GM12878 (cell line): ENCODE data around the gene NADSYN1. TPM values are rescaled to one million over a fixed set of nuclear protein-coding genes. Genes with fewer than 3 reads are reported as not detected.

Experiments
- DPF2 ChIP-seq: fragments of 450-650 bp; IDR thresholded peaks from 2 replicates; pipeline ENCODE4 v1.6.1; 2017; ENCODE audit warnings: mild to moderate bottlenecking
- EED ChIP-seq: sonication (generic); IDR thresholded peaks from 2 replicates; pipeline ENCODE4 v1.6.1; 2016; ENCODE audit warnings: antibody characterized with exemption, low read depth
- HDGF ChIP-seq: fragments of 450-650 bp; IDR thresholded peaks from 2 replicates; pipeline ENCODE4 v1.6.1; 2016; ENCODE audit warnings: antibody characterized with exemption
- LARP7 ChIP-seq: fragments of 450-650 bp; IDR thresholded peaks from 2 replicates; pipeline ENCODE4 v1.6.1; 2017; ENCODE audit warnings: mild to moderate bottlenecking
- MEF2B ChIP-seq: fragments of 450-650 bp; IDR thresholded peaks from 2 replicates; pipeline ENCODE4 v1.6.1; 2018; ENCODE audit warnings: mild to moderate bottlenecking, moderate library complexity; ENCODE audit not compliant: partially characterized antibody, poor library complexity, severe bottlenecking
- NFXL1 ChIP-seq: fragments of 450-650 bp; IDR thresholded peaks from 2 replicates; pipeline ENCODE4 v1.6.1; 2017; ENCODE audit warnings: antibody characterized with exemption, mild to moderate bottlenecking, borderline replicate concordance
- PML ChIP-seq: IDR thresholded peaks from 2 replicates; pipeline ENCODE4 v1.6.1; 2012; ENCODE audit warnings: low read length, inconsistent platforms
- RB1 ChIP-seq: fragments of 450-650 bp; formaldehyde crosslinking; IDR thresholded peaks from 2 replicates; pipeline ENCODE4 v1.6.1; 2017; ENCODE audit warnings: mild to moderate bottlenecking, borderline replicate concordance
- STAT3 ChIP-seq: IDR thresholded peaks from 2 replicates; pipeline ENCODE4 v1.6.1; 2011; ENCODE audit warnings: low read depth, low read length, improper control_type of control experiment
- polyA plus RNA-seq, 11 experiments: library from polyadenylated mRNA; depleted of rRNA in 4 of 11; unstranded in 6 of 11; stranded (reverse) in 5 of 11; fragments of >200 nt; fragmentation: Nextera tagmentation in 4 of 11; fragmentation: Illumina TruSeq in 1 of 11; extraction: Ambion mirVana in 4 of 11; extraction: Trizol in 1 of 11; gene quantifications; 1 replicate in 1 of 11; 2 replicates in 10 of 11; pipeline versions ENCODE4 v1.2.1 to v1.2.3, GENCODE V29; 2011 to 2016; ENCODE audit warnings: inconsistent platforms in 2 of 11, missing spikeins in 2 of 11, low read depth in 1 of 11
- total RNA-seq, 4 experiments: library from RNA; depleted of rRNA in 3 of 4; stranded (reverse); fragments of >200 nt in 3 of 4; fragmentation: Illumina TruSeq in 1 of 4; extraction: Trizol in 1 of 4; gene quantifications; 2 replicates each; pipeline versions ENCODE4 v1.2.1 to v1.2.3, GENCODE V29; 2013 to 2021
- TF ChIP-seq, protein P1 (sequence below): fragments of 450-650 bp; IDR thresholded peaks from 2 replicates; pipeline ENCODE4 v1.6.1; 2016; ENCODE audit warnings: mild to moderate bottlenecking, moderate library complexity, borderline replicate concordance
- TF ChIP-seq, protein P2 (sequence below): IDR thresholded peaks from 2 replicates; pipeline ENCODE4 v1.6.1; 2012; ENCODE audit warnings: improper control_type of control experiment, low read depth, low read length; ENCODE audit not compliant: insufficient replicate concordance
- TF ChIP-seq, protein P3 (sequence below): IDR thresholded peaks from 2 replicates; pipeline ENCODE4 v1.6.1; 2012; ENCODE audit warnings: low read depth, low read length, improper control_type of control experiment
- TF ChIP-seq, protein P4 (sequence below): fragments of 450-650 bp; IDR thresholded peaks from 2 replicates; pipeline ENCODE4 v1.6.1; 2017; ENCODE audit warnings: borderline replicate concordance
- TF ChIP-seq, protein P5 (sequence below): IDR thresholded peaks from 2 replicates; pipeline ENCODE4 v1.6.1; 2012; ENCODE audit warnings: low read depth, low read length, improper control_type of control experiment
- TF ChIP-seq, protein P6 (sequence below): IDR thresholded peaks from 2 replicates; pipeline ENCODE4 v1.6.1; 2011; ENCODE audit warnings: low read depth, mild to moderate bottlenecking, low read length, moderate library complexity, borderline replicate concordance; ENCODE audit errors: extremely low read depth

Gene NADSYN1
- total and polyA plus RNA-seq, 10 of the 15 experiments (the other 5 are each of a cell fraction or from before 2014, with no cell fraction given), result 12.2 to 90.2 (median 69.5) TPM

DNA sequence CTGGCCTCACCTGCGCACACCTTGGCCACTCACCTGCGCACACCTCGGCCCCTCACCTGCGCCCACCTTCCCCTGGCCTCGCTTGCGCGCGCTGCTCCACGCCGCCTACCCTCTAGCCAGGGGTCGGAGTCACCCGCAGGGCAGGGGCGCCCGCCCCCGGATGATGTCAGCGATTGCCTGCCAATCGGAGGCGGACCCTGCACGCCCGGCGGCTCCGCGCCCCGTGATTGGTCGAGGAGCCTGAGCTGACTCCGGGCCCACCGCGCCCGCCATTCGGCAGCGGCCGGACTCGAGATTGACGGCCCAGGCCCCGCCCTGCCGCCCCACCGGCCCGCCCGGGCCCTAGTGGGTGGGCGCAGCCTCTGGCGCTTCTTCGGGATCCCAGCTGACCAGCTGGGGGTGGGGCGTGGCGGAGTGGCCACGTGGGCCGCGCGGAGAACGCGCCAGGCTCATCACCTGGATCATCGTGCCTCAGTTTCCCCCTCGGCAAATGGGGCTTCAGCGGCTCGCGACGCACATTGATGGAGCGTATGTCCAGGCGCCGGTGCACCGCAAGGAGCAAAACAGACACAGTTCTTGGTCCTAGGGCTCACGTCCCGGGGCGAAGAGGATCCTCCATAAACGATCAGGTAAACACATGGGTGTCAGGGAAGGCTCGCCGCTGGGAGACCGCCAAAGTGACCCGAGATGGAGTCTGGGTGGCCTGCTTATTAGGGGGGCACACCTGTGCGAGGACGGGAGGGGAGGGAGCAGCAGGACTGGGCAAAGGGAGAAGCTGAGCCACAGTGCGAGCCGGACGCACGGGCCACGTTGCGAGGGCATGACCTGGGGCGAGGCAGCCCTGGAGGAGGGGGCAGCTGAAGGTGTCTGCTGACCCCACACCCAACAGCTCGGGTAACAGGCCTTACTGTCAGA lies 4.5 kb upstream of the NADSYN1 start, which contains the start of gene DHCR7 (continued):
- TF ChIP-seq, protein P1, sequence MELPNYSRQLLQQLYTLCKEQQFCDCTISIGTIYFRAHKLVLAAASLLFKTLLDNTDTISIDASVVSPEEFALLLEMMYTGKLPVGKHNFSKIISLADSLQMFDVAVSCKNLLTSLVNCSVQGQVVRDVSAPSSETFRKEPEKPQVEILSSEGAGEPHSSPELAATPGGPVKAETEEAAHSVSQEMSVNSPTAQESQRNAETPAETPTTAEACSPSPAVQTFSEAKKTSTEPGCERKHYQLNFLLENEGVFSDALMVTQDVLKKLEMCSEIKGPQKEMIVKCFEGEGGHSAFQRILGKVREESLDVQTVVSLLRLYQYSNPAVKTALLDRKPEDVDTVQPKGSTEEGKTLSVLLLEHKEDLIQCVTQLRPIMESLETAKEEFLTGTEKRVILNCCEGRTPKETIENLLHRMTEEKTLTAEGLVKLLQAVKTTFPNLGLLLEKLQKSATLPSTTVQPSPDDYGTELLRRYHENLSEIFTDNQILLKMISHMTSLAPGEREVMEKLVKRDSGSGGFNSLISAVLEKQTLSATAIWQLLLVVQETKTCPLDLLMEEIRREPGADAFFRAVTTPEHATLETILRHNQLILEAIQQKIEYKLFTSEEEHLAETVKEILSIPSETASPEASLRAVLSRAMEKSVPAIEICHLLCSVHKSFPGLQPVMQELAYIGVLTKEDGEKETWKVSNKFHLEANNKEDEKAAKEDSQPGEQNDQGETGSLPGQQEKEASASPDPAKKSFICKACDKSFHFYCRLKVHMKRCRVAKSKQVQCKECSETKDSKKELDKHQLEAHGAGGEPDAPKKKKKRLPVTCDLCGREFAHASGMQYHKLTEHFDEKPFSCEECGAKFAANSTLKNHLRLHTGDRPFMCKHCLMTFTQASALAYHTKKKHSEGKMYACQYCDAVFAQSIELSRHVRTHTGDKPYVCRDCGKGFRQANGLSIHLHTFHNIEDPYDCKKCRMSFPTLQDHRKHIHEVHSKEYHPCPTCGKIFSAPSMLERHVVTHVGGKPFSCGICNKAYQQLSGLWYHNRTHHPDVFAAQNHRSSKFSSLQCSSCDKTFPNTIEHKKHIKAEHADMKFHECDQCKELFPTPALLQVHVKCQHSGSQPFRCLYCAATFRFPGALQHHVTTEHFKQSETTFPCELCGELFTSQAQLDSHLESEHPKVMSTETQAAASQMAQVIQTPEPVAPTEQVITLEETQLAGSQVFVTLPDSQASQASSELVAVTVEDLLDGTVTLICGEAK, result no peak
- TF ChIP-seq EED (no peak), PML (no peak), STAT3 (no peak), NFXL1 (no peak), DPF2 (peak; percentile 98), MEF2B (peak; percentile 20), LARP7 (peak; percentile 69; the same call in 1 of the 2 replicates), HDGF (peak; percentile 31; the same call in 1 of the 2 replicates), RB1 (no peak)
- TF ChIP-seq, protein P2, sequence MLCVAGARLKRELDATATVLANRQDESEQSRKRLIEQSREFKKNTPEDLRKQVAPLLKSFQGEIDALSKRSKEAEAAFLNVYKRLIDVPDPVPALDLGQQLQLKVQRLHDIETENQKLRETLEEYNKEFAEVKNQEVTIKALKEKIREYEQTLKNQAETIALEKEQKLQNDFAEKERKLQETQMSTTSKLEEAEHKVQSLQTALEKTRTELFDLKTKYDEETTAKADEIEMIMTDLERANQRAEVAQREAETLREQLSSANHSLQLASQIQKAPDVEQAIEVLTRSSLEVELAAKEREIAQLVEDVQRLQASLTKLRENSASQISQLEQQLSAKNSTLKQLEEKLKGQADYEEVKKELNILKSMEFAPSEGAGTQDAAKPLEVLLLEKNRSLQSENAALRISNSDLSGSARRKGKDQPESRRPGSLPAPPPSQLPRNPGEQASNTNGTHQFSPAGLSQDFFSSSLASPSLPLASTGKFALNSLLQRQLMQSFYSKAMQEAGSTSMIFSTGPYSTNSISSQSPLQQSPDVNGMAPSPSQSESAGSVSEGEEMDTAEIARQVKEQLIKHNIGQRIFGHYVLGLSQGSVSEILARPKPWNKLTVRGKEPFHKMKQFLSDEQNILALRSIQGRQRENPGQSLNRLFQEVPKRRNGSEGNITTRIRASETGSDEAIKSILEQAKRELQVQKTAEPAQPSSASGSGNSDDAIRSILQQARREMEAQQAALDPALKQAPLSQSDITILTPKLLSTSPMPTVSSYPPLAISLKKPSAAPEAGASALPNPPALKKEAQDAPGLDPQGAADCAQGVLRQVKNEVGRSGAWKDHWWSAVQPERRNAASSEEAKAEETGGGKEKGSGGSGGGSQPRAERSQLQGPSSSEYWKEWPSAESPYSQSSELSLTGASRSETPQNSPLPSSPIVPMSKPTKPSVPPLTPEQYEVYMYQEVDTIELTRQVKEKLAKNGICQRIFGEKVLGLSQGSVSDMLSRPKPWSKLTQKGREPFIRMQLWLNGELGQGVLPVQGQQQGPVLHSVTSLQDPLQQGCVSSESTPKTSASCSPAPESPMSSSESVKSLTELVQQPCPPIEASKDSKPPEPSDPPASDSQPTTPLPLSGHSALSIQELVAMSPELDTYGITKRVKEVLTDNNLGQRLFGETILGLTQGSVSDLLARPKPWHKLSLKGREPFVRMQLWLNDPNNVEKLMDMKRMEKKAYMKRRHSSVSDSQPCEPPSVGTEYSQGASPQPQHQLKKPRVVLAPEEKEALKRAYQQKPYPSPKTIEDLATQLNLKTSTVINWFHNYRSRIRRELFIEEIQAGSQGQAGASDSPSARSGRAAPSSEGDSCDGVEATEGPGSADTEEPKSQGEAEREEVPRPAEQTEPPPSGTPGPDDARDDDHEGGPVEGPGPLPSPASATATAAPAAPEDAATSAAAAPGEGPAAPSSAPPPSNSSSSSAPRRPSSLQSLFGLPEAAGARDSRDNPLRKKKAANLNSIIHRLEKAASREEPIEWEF, result no peak
- TF ChIP-seq, protein P3, sequence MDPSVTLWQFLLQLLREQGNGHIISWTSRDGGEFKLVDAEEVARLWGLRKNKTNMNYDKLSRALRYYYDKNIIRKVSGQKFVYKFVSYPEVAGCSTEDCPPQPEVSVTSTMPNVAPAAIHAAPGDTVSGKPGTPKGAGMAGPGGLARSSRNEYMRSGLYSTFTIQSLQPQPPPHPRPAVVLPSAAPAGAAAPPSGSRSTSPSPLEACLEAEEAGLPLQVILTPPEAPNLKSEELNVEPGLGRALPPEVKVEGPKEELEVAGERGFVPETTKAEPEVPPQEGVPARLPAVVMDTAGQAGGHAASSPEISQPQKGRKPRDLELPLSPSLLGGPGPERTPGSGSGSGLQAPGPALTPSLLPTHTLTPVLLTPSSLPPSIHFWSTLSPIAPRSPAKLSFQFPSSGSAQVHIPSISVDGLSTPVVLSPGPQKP, result no peak
- TF ChIP-seq, protein P4, sequence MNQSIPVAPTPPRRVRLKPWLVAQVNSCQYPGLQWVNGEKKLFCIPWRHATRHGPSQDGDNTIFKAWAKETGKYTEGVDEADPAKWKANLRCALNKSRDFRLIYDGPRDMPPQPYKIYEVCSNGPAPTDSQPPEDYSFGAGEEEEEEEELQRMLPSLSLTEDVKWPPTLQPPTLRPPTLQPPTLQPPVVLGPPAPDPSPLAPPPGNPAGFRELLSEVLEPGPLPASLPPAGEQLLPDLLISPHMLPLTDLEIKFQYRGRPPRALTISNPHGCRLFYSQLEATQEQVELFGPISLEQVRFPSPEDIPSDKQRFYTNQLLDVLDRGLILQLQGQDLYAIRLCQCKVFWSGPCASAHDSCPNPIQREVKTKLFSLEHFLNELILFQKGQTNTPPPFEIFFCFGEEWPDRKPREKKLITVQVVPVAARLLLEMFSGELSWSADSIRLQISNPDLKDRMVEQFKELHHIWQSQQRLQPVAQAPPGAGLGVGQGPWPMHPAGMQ, result no peak
- TF ChIP-seq, protein P5, sequence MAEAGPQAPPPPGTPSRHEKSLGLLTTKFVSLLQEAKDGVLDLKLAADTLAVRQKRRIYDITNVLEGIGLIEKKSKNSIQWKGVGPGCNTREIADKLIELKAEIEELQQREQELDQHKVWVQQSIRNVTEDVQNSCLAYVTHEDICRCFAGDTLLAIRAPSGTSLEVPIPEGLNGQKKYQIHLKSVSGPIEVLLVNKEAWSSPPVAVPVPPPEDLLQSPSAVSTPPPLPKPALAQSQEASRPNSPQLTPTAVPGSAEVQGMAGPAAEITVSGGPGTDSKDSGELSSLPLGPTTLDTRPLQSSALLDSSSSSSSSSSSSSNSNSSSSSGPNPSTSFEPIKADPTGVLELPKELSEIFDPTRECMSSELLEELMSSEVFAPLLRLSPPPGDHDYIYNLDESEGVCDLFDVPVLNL, result no peak
- TF ChIP-seq, protein P6, sequence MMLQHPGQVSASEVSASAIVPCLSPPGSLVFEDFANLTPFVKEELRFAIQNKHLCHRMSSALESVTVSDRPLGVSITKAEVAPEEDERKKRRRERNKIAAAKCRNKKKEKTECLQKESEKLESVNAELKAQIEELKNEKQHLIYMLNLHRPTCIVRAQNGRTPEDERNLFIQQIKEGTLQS, result peak; percentile 36; the same call in 1 of the 2 replicates
